DND-41 (cell line): Measurements from ENCODE around the gene CAMKMT.
"Not testable (repeated sequence)": the region's sequence is repeated elsewhere in the genome, so short reads cannot be mapped to it uniquely, and the experiment has no call there.

Experiments
- ATAC-seq: fragments of 200-7000 bp; cut with Tn5 transposase; 3 replicates; pipeline ENCODE4 v1.9.1; 2021; ENCODE audit warnings: low read depth; ENCODE audit not compliant: insufficient read depth
- DNase-seq: peaks from one replicate; pipeline ENCODE4 v3.0.0-alpha.2; 2020
- H2AFZ ChIP-seq: 2 replicates; pipeline ENCODE4 v1.6.0; 2012; ENCODE audit warnings: low read depth, low read length
- H3K27ac ChIP-seq: 2 replicates; pipeline ENCODE4 v1.5.1; 2012; ENCODE audit warnings: low read length, inconsistent platforms
- H3K27me3 ChIP-seq: fragments of 200-600 bp; sonication (generic); 2 replicates; pipeline ENCODE4 v1.6.0; 2012; ENCODE audit warnings: low read length, mild to moderate bottlenecking, inconsistent platforms; ENCODE audit not compliant: insufficient read depth, poor library complexity
- H3K36me3 ChIP-seq: 2 replicates; pipeline ENCODE4 v1.5.1; 2012; ENCODE audit warnings: low read length, inconsistent platforms; ENCODE audit not compliant: insufficient read depth
- H3K4me1 ChIP-seq: 2 replicates; pipeline ENCODE4 v1.5.1; 2012; ENCODE audit warnings: mild to moderate bottlenecking, low read length; ENCODE audit not compliant: insufficient read depth
- H3K4me2 ChIP-seq: 2 replicates; pipeline ENCODE4 v1.6.0; 2012; ENCODE audit warnings: mild to moderate bottlenecking, moderate library complexity, low read length, inconsistent platforms; ENCODE audit not compliant: insufficient read depth
- H3K4me3 ChIP-seq, 2 experiments: fragments of 200-600 bp in 1 of 2; shearing (Covaris generic) in 1 of 2; 2 replicates each; pipeline ENCODE4 v1.5.1; 2012 to 2016; ENCODE audit warnings: inconsistent platforms in 2 of 2, low read length in 2 of 2, mild to moderate bottlenecking in 2 of 2, low read depth in 1 of 2, moderate library complexity in 1 of 2
- H3K79me2 ChIP-seq: 2 replicates; pipeline ENCODE4 v1.6.0; 2012; ENCODE audit warnings: low read length, inconsistent platforms; ENCODE audit not compliant: insufficient read depth
- H3K9ac ChIP-seq: 2 replicates; pipeline ENCODE4 v1.6.0; 2012; ENCODE audit warnings: low read depth, mild to moderate bottlenecking, inconsistent platforms, low read length, moderate library complexity
- H3K9me3 ChIP-seq: 2 replicates; pipeline ENCODE4 v1.5.1; 2012; ENCODE audit warnings: low read length, moderate library complexity, mild to moderate bottlenecking, inconsistent platforms; ENCODE audit not compliant: insufficient read depth, severe bottlenecking
- H4K20me1 ChIP-seq: 2 replicates; pipeline ENCODE4 v1.6.0; 2012; ENCODE audit warnings: low read length; ENCODE audit not compliant: insufficient read depth
- EZH2 ChIP-seq: IDR thresholded peaks from 3 replicates; pipeline ENCODE4 v1.6.1; 2012; ENCODE audit warnings: borderline replicate concordance, low read depth, mild to moderate bottlenecking, moderate library complexity, low read length, inconsistent platforms; ENCODE audit not compliant: severe bottlenecking
- TF ChIP-seq, protein P1 (sequence below): IDR thresholded peaks from 2 replicates; pipeline ENCODE4 v1.5.1; 2012; ENCODE audit warnings: borderline replicate concordance, low read length, moderate library complexity, mild to moderate bottlenecking; ENCODE audit not compliant: poor library complexity, severe bottlenecking; ENCODE audit errors: extremely low read depth

Gene CAMKMT

DNA sequence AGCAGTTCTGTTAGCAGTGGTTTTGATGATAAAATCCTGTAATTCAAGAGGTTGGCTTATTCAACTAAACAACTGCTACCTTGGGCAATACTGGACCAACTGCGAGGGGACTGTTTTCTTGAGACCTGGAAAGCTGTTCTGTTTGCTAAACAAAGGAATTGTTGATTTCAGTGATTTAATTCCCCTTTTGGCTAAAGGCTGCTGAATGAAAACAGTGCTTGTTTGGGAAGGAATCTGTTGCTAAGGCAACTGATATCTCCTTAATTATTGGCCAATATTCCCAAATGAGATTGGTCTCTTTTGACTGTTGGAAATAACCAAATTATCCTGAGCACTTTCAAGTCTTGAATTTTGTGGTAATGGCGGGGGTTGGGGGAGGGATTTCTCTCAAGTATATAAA lies 136.8 kb downstream of the CAMKMT start:
- Histone ChIP-seq H3K9me3 (no peaks in the 10 kb centered on the region), H3K4me2 (no peak overlapping the region), H3K36me3 (no peaks in the 10 kb centered on the region), H3K4me3 (no peak overlapping the region), H3K4me1 (no peaks in the 10 kb centered on the region), H3K27me3 (no peaks in the 10 kb centered on the region), H3K27ac (no peak overlapping the region), H2AFZ (no peak overlapping the region), H3K79me2 (no peaks in the 10 kb centered on the region), H4K20me1 (no peaks in the 10 kb centered on the region), H3K9ac (no peak overlapping the region)
- no peak for DNase-seq
- no peak for ATAC-seq
- no peak for TF ChIP-seq EZH2

GRCh38 chr2:44505664-44506063 lies 143.9 kb downstream of the CAMKMT start:
- H3K4me3 ChIP-seq, H3K9me3 ChIP-seq, H3K4me2 ChIP-seq, H3K9ac ChIP-seq, H3K36me3 ChIP-seq, H3K27me3 ChIP-seq, H3K27ac ChIP-seq, H3K79me2 ChIP-seq, ATAC-seq, H2AFZ ChIP-seq, H3K4me1 ChIP-seq, H4K20me1 ChIP-seq, DNase-seq: not testable (repeated sequence)

GRCh38 chr2:44510246-44510645 lies 148.5 kb downstream of the CAMKMT start:
- TF ChIP-seq, protein P1, sequence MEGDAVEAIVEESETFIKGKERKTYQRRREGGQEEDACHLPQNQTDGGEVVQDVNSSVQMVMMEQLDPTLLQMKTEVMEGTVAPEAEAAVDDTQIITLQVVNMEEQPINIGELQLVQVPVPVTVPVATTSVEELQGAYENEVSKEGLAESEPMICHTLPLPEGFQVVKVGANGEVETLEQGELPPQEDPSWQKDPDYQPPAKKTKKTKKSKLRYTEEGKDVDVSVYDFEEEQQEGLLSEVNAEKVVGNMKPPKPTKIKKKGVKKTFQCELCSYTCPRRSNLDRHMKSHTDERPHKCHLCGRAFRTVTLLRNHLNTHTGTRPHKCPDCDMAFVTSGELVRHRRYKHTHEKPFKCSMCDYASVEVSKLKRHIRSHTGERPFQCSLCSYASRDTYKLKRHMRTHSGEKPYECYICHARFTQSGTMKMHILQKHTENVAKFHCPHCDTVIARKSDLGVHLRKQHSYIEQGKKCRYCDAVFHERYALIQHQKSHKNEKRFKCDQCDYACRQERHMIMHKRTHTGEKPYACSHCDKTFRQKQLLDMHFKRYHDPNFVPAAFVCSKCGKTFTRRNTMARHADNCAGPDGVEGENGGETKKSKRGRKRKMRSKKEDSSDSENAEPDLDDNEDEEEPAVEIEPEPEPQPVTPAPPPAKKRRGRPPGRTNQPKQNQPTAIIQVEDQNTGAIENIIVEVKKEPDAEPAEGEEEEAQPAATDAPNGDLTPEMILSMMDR = no peak
- no peak for TF ChIP-seq EZH2
- no peaks in the 10 kb centered on the region for H3K36me3 ChIP-seq
- H3K79me2 ChIP-seq = no peaks in the 10 kb centered on the region
- H3K27ac ChIP-seq = no peak overlapping the region
- H3K27me3 ChIP-seq = no peaks in the 10 kb centered on the region
- H3K9ac ChIP-seq = no peak overlapping the region
- DNase-seq = no peak
- no peaks in the 10 kb centered on the region for H3K9me3 ChIP-seq
- H2AFZ ChIP-seq = no peak overlapping the region
- no peaks in the 10 kb centered on the region for H4K20me1 ChIP-seq
- H3K4me2 ChIP-seq = no peak overlapping the region
- H3K4me3 ChIP-seq = no peak overlapping the region
- no peak for ATAC-seq
- no peaks in the 10 kb centered on the region for H3K4me1 ChIP-seq

DNA sequence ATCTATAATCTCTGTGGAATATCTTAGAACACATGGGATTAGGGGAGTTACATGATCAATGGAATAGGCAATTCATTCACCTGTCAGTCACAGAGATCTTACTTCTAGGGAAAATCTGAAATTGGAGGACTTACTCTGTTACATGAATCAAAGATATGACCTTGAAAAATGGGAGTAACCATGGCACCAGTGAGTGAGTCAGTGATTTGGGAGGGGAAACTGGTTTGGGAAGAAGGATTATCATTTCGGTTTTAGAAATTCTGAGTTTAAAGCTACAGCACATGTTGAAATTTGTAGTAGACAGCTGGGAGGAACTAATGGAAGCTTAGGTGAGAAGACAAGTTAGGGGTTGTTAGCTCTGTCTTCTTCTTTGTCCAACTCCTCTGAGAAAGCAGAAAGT lies 153.7 kb downstream of the CAMKMT start:
- no peak for ATAC-seq
- Histone ChIP-seq H2AFZ (no peak overlapping the region), H4K20me1 (no peaks in the 10 kb centered on the region), H3K4me3 (no peak overlapping the region), H3K9ac (no peak overlapping the region), H3K4me1 (no peaks in the 10 kb centered on the region), H3K4me2 (no peak overlapping the region), H3K27ac (no peak overlapping the region), H3K36me3 (no peaks in the 10 kb centered on the region), H3K27me3 (no peaks in the 10 kb centered on the region), H3K79me2 (no peaks in the 10 kb centered on the region), H3K9me3 (peaks cover 3% of the 10 kb centered on the region)
- TF ChIP-seq EZH2 = no peak
- TF ChIP-seq, protein P1 = no peak
- no peak for DNase-seq
